Neutrophil (primary cell): ENCODE data around the gene ENHO.

ENCODE experiments used
- H3K27ac ChIP-seq: fragments of 200-600 bp; sonication (generic); 2 replicates; pipeline ENCODE4 v1.5.1; 2016; ENCODE audit warnings: mild to moderate bottlenecking, moderate library complexity
- H3K27me3 ChIP-seq: fragments of 200-600 bp; sonication (generic); 2 replicates; pipeline ENCODE4 v1.6.0; 2016; ENCODE audit warnings: mild to moderate bottlenecking
- H3K36me3 ChIP-seq: fragments of 200-600 bp; sonication (generic); 2 replicates; pipeline ENCODE4 v1.5.1; 2017
- H3K4me1 ChIP-seq, 2 experiments: fragments of 200-600 bp in 1 of 2; sonication (generic) in 1 of 2; 1 replicate in 1 of 2; 2 replicates in 1 of 2; pipeline versions ENCODE4 v1.5.1 to v1.6.1; 2013 to 2016; ENCODE audit warnings: low read depth in 1 of 2, low read length in 1 of 2, mild to moderate bottlenecking in 1 of 2, moderate library complexity in 1 of 2; ENCODE audit not compliant: control insufficient read depth in 1 of 2, insufficient read depth in 1 of 2
- H3K4me3 ChIP-seq, 2 experiments: fragments of 200-600 bp in 1 of 2; sonication (generic) in 1 of 2; 1 replicate in 1 of 2; 2 replicates in 1 of 2; pipeline ENCODE4 v1.5.1; 2013 to 2016; ENCODE audit warnings: low read depth in 1 of 2, low read length in 1 of 2, mild to moderate bottlenecking in 1 of 2, moderate library complexity in 1 of 2
- H3K9me3 ChIP-seq: fragments of 200-600 bp; sonication (generic); 2 replicates; pipeline ENCODE4 v1.5.1; 2016
- CTCF ChIP-seq: fragments of 200-600 bp; sonication (generic); IDR thresholded peaks from 2 replicates; pipeline ENCODE4 v1.5.1; 2016; ENCODE audit warnings: antibody characterized with exemption

The ENHO gene

GRCh38 chr9:34521406-34522045 is 1.3 kb downstream of the ENHO start:
- Histone ChIP-seq H3K9me3 (no peaks in the 10 kb centered on the region), H3K36me3 (no peaks in the 10 kb centered on the region), H3K27me3 (peaks cover 84% of the 10 kb centered on the region), H3K4me3 (no peak overlapping the region), H3K4me1 (peaks cover 3 to 11% of the 10 kb centered on the region in 2 experiments), H3K27ac (no peak overlapping the region)
- no peak for TF ChIP-seq CTCF

- H3K27me3 ChIP-seq, result peaks cover 78% of the 10 kb centered on the region
These were observed 2.0 kb downstream of the ENHO start for GRCh38 chr9:34520505-34521385.

GRCh38 chr9:34520096-34520495 is 2.7 kb downstream of the ENHO start:
- Histone ChIP-seq H3K9me3 (no peaks in the 10 kb centered on the region), H3K36me3 (no peaks in the 10 kb centered on the region), H3K27me3 (peaks cover 72% of the 10 kb centered on the region), H3K4me3 (no peak overlapping the region), H3K27ac (no peak overlapping the region), H3K4me1 (peaks cover 3 to 11% of the 10 kb centered on the region in 2 experiments)
- no peak for TF ChIP-seq CTCF

More at GRCh38 chr9:34520505-34521385, 2.0 kb downstream of the ENHO start:
- no peak for TF ChIP-seq CTCF
- Histone ChIP-seq H3K4me3 (no peak overlapping the region), H3K27ac (no peak overlapping the region), H3K4me1 (peaks cover 3 to 11% of the 10 kb centered on the region in 2 experiments), H3K36me3 (no peaks in the 10 kb centered on the region), H3K9me3 (no peaks in the 10 kb centered on the region)

GRCh38 chr9:34519321-34520020 is 3.3 kb downstream of the ENHO start:
- TF ChIP-seq CTCF, result no peak
- Histone ChIP-seq H3K4me3 (no peak overlapping the region), H3K9me3 (no peaks in the 10 kb centered on the region), H3K36me3 (no peaks in the 10 kb centered on the region), H3K4me1 (peaks cover 3 to 11% of the 10 kb centered on the region in 2 experiments), H3K27me3 (peaks cover 66% of the 10 kb centered on the region), H3K27ac (no peak overlapping the region)

GRCh38 chr9:34518896-34519295 is 3.9 kb downstream of the ENHO start:
- Histone ChIP-seq H3K4me3 (no peak overlapping the region), H3K9me3 (no peaks in the 10 kb centered on the region), H3K4me1 (peaks cover 3 to 11% of the 10 kb centered on the region in 2 experiments), H3K27ac (no peak overlapping the region), H3K36me3 (no peaks in the 10 kb centered on the region), H3K27me3 (peaks cover 60% of the 10 kb centered on the region)
- TF ChIP-seq CTCF, result no peak
